Right cardiac atrium (tissue), 5 donors: ENCODE results near the gene PTTG1IP. TPM values are rescaled to one million over a fixed set of nuclear protein-coding genes. Genes with fewer than 3 reads are reported as not detected.

Source experiments
- ATAC-seq, 2 donors: fragments of 200-7000 bp; cut with Tn5 transposase; one replicate each; pipeline versions ENCODE4 v1.8.0 to v1.9.1; 2020; ENCODE audit warnings: moderate library complexity in 2 of 2, mild to moderate bottlenecking in 1 of 2
- DNase-seq, 3 donors: peaks; one replicate each; pipeline ENCODE4 v3.0.0-alpha.2; 2020
- H3K27ac ChIP-seq: one replicate; pipeline ENCODE4 v1.5.1; 2013; ENCODE audit warnings: mild to moderate bottlenecking, low read length, control low read depth, moderate library complexity
- H3K27me3 ChIP-seq: one replicate; pipeline ENCODE4 v1.6.1; 2013; ENCODE audit not compliant: control insufficient read depth, insufficient read depth
- H3K4me1 ChIP-seq: one replicate; pipeline ENCODE4 v1.6.1; 2013; ENCODE audit warnings: low read length; ENCODE audit not compliant: control insufficient read depth, insufficient read depth
- H3K4me3 ChIP-seq: one replicate; pipeline ENCODE4 v1.5.1; 2013; ENCODE audit warnings: low read length, control low read depth
- H3K9me3 ChIP-seq: one replicate; pipeline ENCODE4 v1.6.1; 2013; ENCODE audit warnings: low read length; ENCODE audit not compliant: control insufficient read depth
- WGBS: extraction: QIAGEN DNeasy Blood & Tissue Kit; methylation state at CpG from one replicate; pipeline ENCODE4 v1.1.7; 2013; 5-methylcytosine and 5-hydroxymethylcytosine counted together
- intact Hi-C, 4 donors: fragments of 100-400 bp; cut with DNase I; formaldehyde crosslinking; loops; one replicate each; pipeline versions ENCODE4 v1.11.0 to v1.14.0; 2022 to 2023
- polyA plus RNA-seq: library from polyadenylated mRNA; stranded (reverse); fragments of 200-250 nt; gene quantifications from one replicate; pipeline ENCODE4 v1.2.3, GENCODE V29; 2013
- total RNA-seq, 4 donors: library from RNA; stranded (reverse); fragmentation: NEBNext Ultra II Directional; extraction: Animal tissue kit (Norgen Biotek cat#: 25700); gene quantifications; one replicate each; pipeline ENCODE4 v1.2.1, GENCODE V29; 2021
- donor health status: healthy with polysubstance abuse.
- donor health status: DM: no; HTN: yes; CAD: no.
- donor health status: DM: no; HTN: no; CAD: no.
- donor health status: DM: no; HTN: yes; CAD: no; lungs with severe emphysema.
- donor health status: DM: yes; HTN: yes; CAD: no.

Gene PTTG1IP
- total and polyA plus RNA-seq, 5 donors, result 172 to 206 (median 195) TPM

DNA sequence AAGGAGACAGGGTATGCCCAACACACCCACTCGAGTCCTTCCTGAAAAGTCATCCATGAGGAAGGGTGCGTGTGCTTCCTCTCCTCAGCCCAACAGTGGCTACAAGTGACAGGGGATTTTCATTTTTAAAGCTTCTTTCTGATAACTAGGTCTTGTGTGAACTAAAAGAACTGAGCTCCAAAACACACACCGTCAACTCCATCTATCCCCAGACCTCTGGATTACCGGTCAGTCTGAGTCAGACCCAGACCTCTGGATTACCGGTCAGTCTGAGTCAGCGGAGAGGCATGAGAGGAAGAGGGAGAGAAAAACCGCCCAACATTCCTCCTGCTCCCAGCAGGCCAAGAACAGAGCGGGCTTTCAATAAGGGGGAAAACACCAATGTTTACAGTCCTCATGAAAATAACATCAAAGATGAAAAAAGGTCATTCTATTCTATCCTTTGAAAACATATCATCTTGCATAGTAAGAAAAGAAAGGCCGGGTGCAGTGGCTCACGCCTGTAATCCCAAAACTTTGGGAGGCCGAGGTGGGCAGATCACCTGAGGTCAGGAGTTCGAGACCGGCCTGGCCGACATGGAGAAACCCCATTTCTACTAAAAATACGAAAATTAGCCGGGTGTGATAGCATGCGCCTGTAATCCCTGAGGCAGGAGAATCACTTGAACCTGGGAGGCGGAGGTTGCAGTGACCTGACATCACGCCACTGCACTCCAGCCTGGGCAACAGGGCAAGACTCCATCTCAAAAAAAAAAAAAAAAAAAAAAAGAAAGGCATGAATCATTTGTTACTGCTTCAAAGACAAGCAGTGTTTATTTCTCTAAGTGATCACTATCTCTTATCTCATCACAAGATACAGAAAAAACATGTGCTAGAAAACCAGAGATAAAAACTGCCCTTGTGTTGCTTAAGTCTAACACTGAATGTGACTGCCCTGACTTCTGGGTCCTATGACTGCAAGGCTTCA is 3.4 kb downstream of the PTTG1IP start:
- DNase-seq, result peak in 1 of 3 donors; percentile 61
- peaks cover 25% of the 10 kb centered on the region for H3K4me1 ChIP-seq
- H3K9me3 ChIP-seq, result no peaks in the 10 kb centered on the region
- intact Hi-C loops, result loop anchor here (5.0 to 10.0 kb wide), 3 partner anchors 53 to 68 kb away; partner anchors contain the start of genes SUMO3 (in 2 of the 4) and UBE2G2 (in 2 of the 4)
- 42% methylated on average over 19 of the region's 19 CpGs for WGBS
- H3K4me3 ChIP-seq, result no peak overlapping the region
- H3K27me3 ChIP-seq, result no peaks in the 10 kb centered on the region
- H3K27ac ChIP-seq, result peak overlapping the region; percentile 93
- ATAC-seq, result peak; percentile 8 to 52

DNA sequence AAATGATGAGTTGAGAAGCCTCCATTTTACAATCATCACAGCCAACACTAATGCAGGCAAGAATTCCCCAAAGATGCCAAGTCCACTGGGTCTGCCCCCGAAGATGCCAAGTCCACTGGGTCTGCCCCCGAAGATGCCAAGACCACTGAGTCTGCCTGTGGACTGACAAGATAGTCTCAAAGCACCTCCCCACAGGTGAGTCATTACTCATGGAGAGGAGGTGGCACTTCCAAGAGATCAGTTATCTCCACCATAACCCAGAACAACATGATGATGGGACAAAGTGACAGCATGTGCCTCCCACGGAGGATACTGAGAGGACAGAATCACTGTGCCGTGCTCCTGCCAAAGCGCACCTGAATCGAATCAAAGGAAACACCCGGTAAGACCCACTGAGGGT is 4.8 kb downstream of the PTTG1IP start:
- ATAC-seq (no peak), DNase-seq (peak in 1 of 3 donors; percentile 35)
- Histone ChIP-seq H3K4me1 (peaks cover 25% of the 10 kb centered on the region), H3K27me3 (no peaks in the 10 kb centered on the region), H3K27ac (peak overlapping the region; percentile 37), H3K4me3 (no peak overlapping the region), H3K9me3 (no peaks in the 10 kb centered on the region)
- intact Hi-C loops, result no loop called here
- WGBS, result 90% methylated on average over 7 of the region's 7 CpGs

DNA sequence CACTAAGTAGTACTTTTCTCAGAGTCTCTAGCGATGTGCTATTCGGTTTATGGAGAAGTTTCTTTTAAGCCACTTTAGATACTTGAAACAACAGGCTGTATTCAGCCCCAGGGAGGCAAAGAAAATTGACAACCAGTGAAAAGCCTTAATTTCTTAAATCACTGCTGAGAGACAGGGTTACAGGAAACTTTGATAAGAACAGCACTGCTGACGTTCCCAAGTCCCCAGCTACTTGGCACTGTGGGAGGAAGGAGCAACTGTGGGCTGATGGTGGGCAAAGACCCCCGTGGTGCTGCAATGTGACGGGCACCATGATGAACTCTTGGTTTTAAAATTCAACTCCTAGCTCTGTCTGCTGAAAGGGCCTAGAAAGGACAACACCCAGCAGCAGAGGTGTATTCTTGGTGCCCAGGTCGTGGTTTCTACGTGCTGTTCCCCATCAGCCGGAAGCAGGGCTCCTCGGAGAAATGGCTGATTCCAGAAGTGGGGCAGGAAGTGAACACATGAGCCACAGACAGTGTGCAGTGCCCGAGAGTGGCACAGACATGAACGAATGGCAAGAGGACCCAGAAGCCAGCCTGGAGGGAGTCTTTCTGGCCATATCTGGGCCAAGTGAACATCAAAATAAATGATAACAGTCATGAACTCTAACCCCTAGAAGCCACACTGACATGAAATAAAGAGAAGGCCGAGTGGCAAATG is 5.3 kb downstream of the PTTG1IP start:
- H3K27ac ChIP-seq, result peak overlapping the region; percentile 37
- no peaks in the 10 kb centered on the region for H3K9me3 ChIP-seq
- DNase-seq (peak in 1 of 3 donors; percentile 43), ATAC-seq (no peak)
- no peak overlapping the region for H3K4me3 ChIP-seq
- peaks cover 25% of the 10 kb centered on the region for H3K4me1 ChIP-seq
- WGBS, result 54% methylated on average over 12 of the region's 12 CpGs
- no peaks in the 10 kb centered on the region for H3K27me3 ChIP-seq
- intact Hi-C loops, result no loop called here

DNA sequence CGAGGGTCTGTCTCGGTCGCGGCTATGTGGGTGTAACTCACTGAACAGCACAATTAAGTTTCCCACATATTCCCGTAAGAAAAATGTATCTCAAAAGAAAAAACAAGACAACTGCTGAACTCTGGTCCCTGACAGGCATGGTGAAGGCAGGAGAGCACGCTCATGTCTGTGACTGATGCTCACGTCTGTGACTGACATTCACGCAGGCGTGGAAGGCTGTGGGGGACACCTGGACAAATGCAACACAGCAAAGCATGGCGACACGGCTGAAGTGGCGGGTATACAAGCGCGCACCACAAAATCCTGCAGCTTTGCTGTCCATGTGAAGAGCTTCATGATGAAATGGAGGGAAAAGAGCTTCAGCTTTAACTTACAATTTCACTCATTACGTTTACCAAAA is 6.0 kb downstream of the PTTG1IP start:
- Histone ChIP-seq H3K4me3 (no peak overlapping the region), H3K9me3 (no peaks in the 10 kb centered on the region), H3K27ac (peak overlapping the region; percentile 34), H3K4me1 (peaks cover 27% of the 10 kb centered on the region), H3K27me3 (no peaks in the 10 kb centered on the region)
- WGBS, result 77% methylated on average over 15 of the region's 15 CpGs
- DNase-seq (peak in 2 of 3 donors; percentile 4 to 38), ATAC-seq (no peak)
- intact Hi-C loops, result no loop called here

DNA sequence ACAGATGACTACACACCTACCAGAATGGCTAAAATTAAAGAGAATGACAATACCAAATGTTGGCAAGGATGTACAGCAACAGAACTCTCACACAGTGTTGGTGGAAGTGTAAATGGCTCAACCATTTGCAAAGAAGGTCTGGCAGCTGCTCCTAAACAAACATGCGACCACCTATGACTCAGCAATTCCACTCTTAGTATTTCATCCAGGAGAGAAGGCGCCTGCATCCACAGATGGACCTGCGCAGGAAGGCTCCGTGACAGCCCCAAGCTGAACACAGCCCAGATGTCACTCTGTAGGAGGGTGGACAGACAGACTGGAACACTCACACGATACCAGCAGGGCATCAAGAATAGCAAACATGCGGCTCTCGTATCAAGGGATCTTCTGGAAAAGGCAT is 6.7 kb downstream of the PTTG1IP start:
- peak in 2 of 3 donors; percentile 11 to 24 for DNase-seq
- H3K9me3 ChIP-seq, result no peaks in the 10 kb centered on the region
- H3K4me1 ChIP-seq, result peaks cover 28% of the 10 kb centered on the region
- intact Hi-C loops, result no loop called here
- H3K4me3 ChIP-seq, result no peak overlapping the region
- ATAC-seq, result peak in 1 of 2 donors; percentile 24
- peak overlapping the region; percentile 34 for H3K27ac ChIP-seq
- H3K27me3 ChIP-seq, result no peaks in the 10 kb centered on the region
- WGBS, result 55% methylated on average over 7 of the region's 7 CpGs

DNA sequence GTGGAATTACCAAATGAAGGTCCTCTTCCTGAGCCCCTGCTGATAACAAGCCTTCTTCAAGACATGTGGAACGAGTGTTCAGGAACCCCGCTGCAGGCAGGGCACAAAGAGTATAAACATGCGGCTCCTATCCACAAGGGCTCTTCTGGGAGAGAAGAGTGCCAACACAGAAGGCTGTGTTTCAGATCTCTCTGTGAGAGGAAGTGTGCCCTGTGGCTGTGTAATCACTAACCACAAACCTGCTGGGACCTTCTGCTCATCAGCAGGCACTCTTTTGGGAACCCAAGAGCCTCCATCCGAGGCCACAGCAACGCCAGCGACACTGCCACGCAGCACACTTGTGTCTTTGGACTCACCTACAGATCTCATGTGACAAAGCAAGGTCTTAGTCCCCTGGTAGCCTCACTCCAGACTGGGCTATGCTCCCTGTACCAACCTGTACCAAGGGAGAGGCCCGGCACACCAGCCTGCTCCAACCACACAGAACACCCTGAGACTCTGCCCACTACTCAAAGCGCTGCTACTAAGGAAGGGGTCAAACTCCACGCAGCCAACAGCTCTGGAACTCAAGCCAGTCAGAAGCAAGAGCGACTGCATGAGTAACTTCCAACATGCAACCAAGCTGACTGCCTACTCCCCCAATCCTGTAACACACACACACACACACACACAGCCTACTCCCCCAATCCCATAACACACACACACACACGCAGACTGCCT is 7.8 kb downstream of the PTTG1IP start:
- intact Hi-C loops, result no loop called here
- WGBS, result 65% methylated on average over 12 of the region's 12 CpGs
- no peak overlapping the region for H3K4me3 ChIP-seq
- no peaks in the 10 kb centered on the region for H3K27me3 ChIP-seq
- peak in 1 of 3 donors; percentile 7 for DNase-seq
- H3K27ac ChIP-seq, result peak overlapping the region; percentile 54
- no peaks in the 10 kb centered on the region for H3K9me3 ChIP-seq
- peak in 1 of 2 donors; percentile 5 for ATAC-seq
- peaks cover 27% of the 10 kb centered on the region for H3K4me1 ChIP-seq

DNA sequence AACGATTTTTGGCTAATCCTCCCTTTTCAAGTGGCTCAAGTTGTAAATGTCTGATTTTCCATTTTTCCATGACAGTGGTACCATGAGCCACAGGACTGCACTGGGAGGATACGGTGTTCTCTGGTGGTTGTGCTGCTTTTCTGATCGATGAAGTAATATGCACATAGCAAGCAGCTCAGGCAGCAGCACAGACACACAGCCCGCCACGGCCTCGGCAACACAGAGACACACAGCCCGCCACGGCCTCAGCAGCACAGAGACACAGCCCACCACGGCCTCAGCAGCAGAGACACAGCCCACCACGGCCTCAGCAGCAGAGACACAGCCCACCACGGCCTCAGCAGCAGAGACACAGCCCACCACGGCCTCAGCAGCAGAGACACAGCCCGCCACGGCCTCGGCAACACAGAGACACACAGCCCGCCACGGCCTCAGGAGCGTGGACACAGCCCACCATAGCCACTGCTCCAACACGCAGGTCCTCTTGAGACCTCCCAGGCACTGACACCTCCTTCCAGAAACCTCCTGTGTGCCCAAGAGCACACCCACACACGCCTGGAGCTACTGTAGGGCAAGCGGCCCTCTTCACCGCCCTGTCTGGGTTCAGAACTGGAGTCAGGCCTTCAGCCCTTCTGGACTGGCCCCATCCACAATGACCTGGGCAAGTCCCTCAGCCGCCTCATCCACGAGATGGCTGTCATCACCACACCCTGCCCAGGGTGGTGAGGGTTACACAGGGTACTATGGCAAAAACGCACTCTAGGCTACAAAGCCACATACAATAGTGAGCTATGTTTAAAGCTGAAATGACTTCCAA is 10.4 kb downstream of the PTTG1IP start:
- Histone ChIP-seq H3K4me3 (no peak overlapping the region), H3K27ac (no peak overlapping the region), H3K9me3 (no peaks in the 10 kb centered on the region), H3K27me3 (no peaks in the 10 kb centered on the region), H3K4me1 (peaks cover 19% of the 10 kb centered on the region)
- no peak for DNase-seq
- ATAC-seq, result no peak
- WGBS, result 80% methylated on average over 25 of the region's 25 CpGs
- intact Hi-C loops, result no loop called here

DNA sequence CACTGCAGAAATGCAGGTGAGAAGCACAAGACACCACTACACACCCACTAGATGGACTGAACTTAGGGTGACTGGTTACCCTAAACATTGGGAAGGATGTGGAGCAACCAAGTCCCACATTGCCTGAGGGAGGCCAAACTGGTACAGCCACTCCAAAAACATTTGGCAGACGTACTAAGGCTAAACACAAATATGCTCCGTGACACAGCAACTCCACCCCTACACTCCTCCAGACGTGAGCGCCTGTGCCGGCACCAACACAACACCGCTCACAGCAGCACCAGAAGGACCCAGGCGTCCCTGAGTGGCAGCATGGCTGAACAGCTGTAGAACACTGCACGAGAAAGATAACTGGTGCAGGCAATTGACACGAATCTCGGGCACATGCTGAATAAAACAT is 14.7 kb downstream of the PTTG1IP start:
- intact Hi-C loops, result no loop called here

DNA sequence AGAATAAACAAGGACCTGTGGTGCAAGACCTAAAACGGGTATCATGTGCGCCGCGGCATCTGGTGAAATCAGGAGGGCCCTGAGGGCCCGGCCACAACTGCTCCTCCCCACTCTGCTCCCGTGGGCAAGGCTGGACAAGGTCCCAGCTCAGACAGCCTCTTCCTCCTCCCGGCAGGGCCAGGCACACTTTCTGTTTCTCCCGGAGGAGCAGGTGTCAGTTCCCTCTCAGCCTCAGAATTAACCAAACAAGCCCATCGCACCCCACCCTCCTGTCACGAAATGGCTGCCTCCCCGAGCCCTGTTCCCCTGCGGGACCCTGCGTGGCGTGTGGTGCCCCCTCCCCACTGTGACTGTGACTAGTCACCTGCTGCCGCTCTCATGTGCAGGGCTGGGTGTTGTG is 15.2 kb downstream of the PTTG1IP start:
- Histone ChIP-seq H3K9me3 (no peaks in the 10 kb centered on the region), H3K27ac (peak overlapping the region; percentile 4), H3K27me3 (no peaks in the 10 kb centered on the region), H3K4me1 (peaks cover 9% of the 10 kb centered on the region), H3K4me3 (no peak overlapping the region)
- ATAC-seq (no peak), DNase-seq (no peak)
- intact Hi-C loops, result no loop called here
- 71% methylated on average over 15 of the region's 15 CpGs for WGBS

More for the DNA sequence above, 14.7 kb downstream of the PTTG1IP start:
- peak overlapping the region; percentile 4 for H3K27ac ChIP-seq
- DNase-seq, result peak in 1 of 3 donors; percentile 45
- ATAC-seq, result peak in 1 of 2 donors; percentile 4
- H3K4me1 ChIP-seq, result peaks cover 9% of the 10 kb centered on the region
- H3K27me3 ChIP-seq, result no peaks in the 10 kb centered on the region
- 61% methylated on average over 10 of the region's 10 CpGs for WGBS
- H3K4me3 ChIP-seq, result no peak overlapping the region
- H3K9me3 ChIP-seq, result no peaks in the 10 kb centered on the region
